Activated CD8-positive, alpha-beta T cell treated with anti-CD3 and anti-CD28 coated beads for 36 hours (primary cell): Measurements from ENCODE around the gene AOC3. TPM values are rescaled to one million over a fixed set of nuclear protein-coding genes. Genes with fewer than 3 reads are reported as not detected.

Experiments used
- ATAC-seq: fragments of 200-7000 bp; cut with Tn5 transposase; one replicate; pipeline ENCODE4 v1.10.0; 2021; ENCODE audit warnings: mild to moderate bottlenecking, moderate library complexity
- CTCF ChIA-PET: fragments of 350-600 bp; sonication (Branson Sonifier 250); formaldehyde crosslinking; loops from one replicate; lab custom pipeline; 2021; ENCODE audit warnings: antibody characterized with exemption; lab: Charles Lee
- POLR2A ChIA-PET: fragments of 350-600 bp; sonication (Branson Sonifier 250); formaldehyde crosslinking; loops from one replicate; lab custom pipeline; 2021; ENCODE audit warnings: antibody characterized with exemption; lab: Charles Lee
- DNase-seq: peaks from one replicate; pipeline ENCODE4 v3.0.0-alpha.2; 2020
- H3K27ac Mint-ChIP-seq: one replicate; pipeline ENCODE4 v1.8.0; 2021; ENCODE audit warnings: mild to moderate bottlenecking, mixed read lengths
- H3K27me3 Mint-ChIP-seq: one replicate; pipeline ENCODE4 v1.8.0; 2021; ENCODE audit warnings: mixed read lengths
- H3K36me3 Mint-ChIP-seq: one replicate; pipeline ENCODE4 v1.8.0; 2021; ENCODE audit warnings: low read depth, mixed read lengths
- H3K4me1 Mint-ChIP-seq: one replicate; pipeline ENCODE4 v1.8.0; 2021; ENCODE audit warnings: low read depth, mixed read lengths
- H3K4me3 Mint-ChIP-seq: one replicate; pipeline ENCODE4 v1.8.0; 2021; ENCODE audit warnings: mild to moderate bottlenecking, moderate library complexity, mixed read lengths
- H3K9me3 Mint-ChIP-seq: one replicate; pipeline ENCODE4 v1.8.0; 2021; ENCODE audit warnings: mixed read lengths
- intact Hi-C: fragments of 100-400 bp; cut with micrococcal nuclease; formaldehyde crosslinking; loops from one replicate; pipeline ENCODE4 v1.10.0; 2022
- microRNA-seq: library from miRNA; unstranded; fragments of <30 nt; microRNA quantifications from one replicate; pipeline ENCODE4 v1.2.0, GENCODE V29; 2022; ENCODE audit warnings: borderline microRNAs expressed, borderline replicate concordance
- total RNA-seq, 2 experiments: library from RNA; stranded (reverse); gene quantifications; one replicate each; pipeline ENCODE4 v1.2.3, GENCODE V29; 2021
- TF ChIP-seq, protein P1 (sequence below): fragments of 200-600 bp; IDR thresholded peaks from one replicate; pipeline ENCODE4 v1.8.0; 2022; ENCODE audit warnings: antibody characterized with exemption, mild to moderate bottlenecking

Gene AOC3
- total RNA-seq, 2 experiments from 2014 or later, result 2.0 to 2.9 TPM

DNA sequence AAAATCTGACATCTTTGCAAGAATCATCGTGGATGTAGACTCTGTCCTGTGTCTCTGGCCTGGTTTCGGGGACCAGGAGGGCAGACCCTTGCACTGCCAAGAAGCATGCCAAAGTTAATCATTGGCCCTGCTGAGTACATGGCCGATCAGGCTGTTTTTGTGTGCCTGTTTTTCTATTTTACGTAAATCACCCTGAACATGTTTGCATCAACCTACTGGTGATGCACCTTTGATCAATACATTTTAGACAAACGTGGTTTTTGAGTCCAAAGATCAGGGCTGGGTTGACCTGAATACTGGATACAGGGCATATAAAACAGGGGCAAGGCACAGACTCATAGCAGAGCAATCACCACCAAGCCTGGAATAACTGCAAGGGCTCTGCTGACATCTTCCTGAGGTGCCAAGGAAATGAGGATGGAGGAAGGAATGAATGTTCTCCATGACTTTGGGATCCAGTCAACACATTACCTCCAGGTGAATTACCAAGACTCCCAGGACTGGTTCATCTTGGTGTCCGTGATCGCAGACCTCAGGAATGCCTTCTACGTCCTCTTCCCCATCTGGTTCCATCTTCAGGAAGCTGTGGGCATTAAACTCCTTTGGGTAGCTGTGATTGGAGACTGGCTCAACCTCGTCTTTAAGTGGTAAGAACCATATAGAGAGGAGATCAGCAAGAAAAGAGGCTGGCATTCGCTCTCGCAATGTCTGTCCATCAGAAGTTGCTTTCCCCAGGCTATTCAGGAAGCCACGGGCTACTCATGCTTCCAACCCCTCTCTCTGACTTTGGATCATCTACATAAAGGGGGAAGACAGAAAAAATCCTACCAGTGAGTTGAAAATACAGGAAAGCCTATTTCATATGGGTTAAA, 49.7 kb downstream of the AOC3 start, which contains the start of gene G6PC1:
G6PC1 (plus strand) TSS at position 340 of the 872 bp plus-strand sequence; CDS start at position 418, 78 bp downstream.
- no peak within 1 kb of the TSS for H3K4me3 Mint-ChIP-seq

DNA sequence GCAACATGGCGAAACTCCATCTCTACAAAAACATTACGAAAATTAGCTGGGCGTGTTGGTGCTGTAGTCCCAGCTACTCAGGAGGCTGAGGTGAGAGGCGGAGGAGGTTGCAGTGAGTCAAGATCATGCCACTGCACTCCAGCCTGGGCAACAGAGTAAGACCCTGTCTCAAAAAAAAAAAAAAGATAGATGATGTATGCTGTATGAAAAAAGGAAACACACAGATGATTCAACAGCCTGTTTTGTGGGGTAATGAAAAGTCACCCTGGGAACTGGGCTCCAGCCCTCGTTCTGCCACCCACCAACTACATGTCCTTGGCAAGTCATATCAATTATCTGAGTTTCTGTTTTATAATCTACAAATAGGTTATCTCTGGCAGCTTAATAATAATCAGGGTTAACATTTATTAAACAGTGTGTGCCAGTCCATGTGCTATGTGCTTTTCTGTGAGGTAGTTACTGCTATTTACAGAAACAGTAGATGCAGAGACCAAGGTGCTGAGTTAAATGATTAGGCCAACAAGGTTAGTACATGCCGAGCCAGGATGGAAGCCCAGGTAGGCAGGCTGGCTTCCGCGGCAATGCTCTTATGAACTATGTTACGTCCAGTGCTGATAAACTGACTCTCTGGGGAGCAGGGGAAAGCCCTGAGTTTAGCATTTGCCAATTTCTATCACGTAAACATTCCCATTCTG, 50.7 kb downstream of the AOC3 start:
- CTCF ChIA-PET, result no interaction called here
- no peak for ATAC-seq
- DNase-seq, result no peak
- no peaks in the 10 kb centered on the region for H3K4me1 Mint-ChIP-seq
- POLR2A ChIA-PET, result no interaction called here
- intact Hi-C loops, result no loop called here
- no peaks in the 10 kb centered on the region for H3K9me3 Mint-ChIP-seq
- no peak overlapping the region for H3K27ac Mint-ChIP-seq
- TF ChIP-seq, protein P1, sequence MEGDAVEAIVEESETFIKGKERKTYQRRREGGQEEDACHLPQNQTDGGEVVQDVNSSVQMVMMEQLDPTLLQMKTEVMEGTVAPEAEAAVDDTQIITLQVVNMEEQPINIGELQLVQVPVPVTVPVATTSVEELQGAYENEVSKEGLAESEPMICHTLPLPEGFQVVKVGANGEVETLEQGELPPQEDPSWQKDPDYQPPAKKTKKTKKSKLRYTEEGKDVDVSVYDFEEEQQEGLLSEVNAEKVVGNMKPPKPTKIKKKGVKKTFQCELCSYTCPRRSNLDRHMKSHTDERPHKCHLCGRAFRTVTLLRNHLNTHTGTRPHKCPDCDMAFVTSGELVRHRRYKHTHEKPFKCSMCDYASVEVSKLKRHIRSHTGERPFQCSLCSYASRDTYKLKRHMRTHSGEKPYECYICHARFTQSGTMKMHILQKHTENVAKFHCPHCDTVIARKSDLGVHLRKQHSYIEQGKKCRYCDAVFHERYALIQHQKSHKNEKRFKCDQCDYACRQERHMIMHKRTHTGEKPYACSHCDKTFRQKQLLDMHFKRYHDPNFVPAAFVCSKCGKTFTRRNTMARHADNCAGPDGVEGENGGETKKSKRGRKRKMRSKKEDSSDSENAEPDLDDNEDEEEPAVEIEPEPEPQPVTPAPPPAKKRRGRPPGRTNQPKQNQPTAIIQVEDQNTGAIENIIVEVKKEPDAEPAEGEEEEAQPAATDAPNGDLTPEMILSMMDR, result no peak
- H3K36me3 Mint-ChIP-seq, result no peaks in the 10 kb centered on the region
- no peak overlapping the region for H3K4me3 Mint-ChIP-seq
- peaks cover 6% of the 10 kb centered on the region for H3K27me3 Mint-ChIP-seq

More for the DNA sequence above, 49.7 kb downstream of the AOC3 start, which contains the start of gene G6PC1:
- POLR2A ChIA-PET, result no interaction called here
- Mint-ChIP-seq H3K4me1 (no peaks in the 10 kb centered on the region), H3K36me3 (no peaks in the 10 kb centered on the region), H3K27ac (no peak within 1 kb of the TSS), H3K9me3 (no peaks in the 10 kb centered on the region), H3K27me3 (peaks cover 9% of the 10 kb centered on the region)
- TF ChIP-seq, protein P1, result no peak
- ATAC-seq (no peak), DNase-seq (no peak)
- CTCF ChIA-PET, result no interaction called here
- intact Hi-C loops, result no loop called here

DNA sequence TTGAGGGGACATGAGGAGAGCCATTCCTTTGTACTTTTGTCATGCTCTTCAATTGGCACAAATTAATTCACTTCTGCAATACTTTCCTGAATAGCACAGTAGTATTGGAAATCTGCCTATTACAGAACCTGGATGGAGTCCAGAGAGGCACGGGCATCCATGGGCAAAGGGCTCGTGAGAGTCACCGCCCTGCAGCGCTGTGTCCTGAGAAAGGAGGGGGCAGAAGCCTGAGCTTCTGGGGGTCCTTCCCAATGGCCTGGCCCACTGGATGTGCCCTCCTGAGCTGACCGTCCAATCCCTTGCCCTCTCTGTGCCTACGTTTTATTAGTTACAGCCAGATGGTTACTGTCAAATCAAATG, 53.1 kb downstream of the AOC3 start:
- H3K9me3 Mint-ChIP-seq, result no peaks in the 10 kb centered on the region
- POLR2A ChIA-PET, result interaction anchor here (0.5 to 0.9 kb wide), 2 partner anchors 70 to 81 kb away, joined by 3 read pairs; no protein-coding TSS in a partner anchor
- no peak for DNase-seq
- ATAC-seq, result no peak
- CTCF ChIA-PET, result no interaction called here
- TF ChIP-seq, protein P1, result no peak
- no peaks in the 10 kb centered on the region for H3K4me1 Mint-ChIP-seq
- H3K4me3 Mint-ChIP-seq, result no peak overlapping the region
- H3K27me3 Mint-ChIP-seq, result peaks cover 5% of the 10 kb centered on the region
- H3K27ac Mint-ChIP-seq, result no peak overlapping the region
- intact Hi-C loops, result no loop called here
- no peaks in the 10 kb centered on the region for H3K36me3 Mint-ChIP-seq

DNA sequence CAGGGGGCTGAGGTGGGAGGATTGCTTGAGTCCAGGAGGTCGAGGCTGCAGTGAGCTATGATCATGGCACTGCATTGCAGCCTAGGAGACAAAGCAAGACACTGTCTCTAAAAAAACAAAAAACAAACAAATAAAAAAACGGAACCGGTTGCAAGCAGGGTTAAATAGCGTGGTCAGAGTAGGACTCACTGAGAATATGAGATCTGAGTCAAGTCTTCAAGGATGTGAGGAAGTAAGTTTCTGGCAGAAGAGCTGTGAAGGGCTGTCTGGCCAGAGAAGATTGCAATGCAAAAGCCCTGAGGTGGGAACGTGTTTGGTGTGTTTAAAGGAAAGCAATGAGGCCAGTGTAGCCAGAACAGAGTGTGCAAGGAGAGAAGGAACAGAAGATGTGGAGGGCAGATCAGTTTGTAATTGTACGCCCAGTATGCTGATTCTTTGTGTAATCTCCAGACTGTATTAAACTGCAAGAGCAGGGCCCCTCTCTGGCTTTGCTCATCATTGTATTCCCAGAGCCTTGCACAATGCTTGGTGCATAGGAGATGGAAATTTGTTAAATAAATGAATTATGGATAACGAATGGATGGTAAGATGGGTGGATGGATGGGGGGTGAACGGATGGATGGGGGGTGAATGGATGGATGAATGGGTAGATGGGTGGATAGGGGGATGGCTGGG, 55.9 kb downstream of the AOC3 start:
- no peaks in the 10 kb centered on the region for H3K4me1 Mint-ChIP-seq
- no peak for ATAC-seq
- intact Hi-C loops, result no loop called here

More for the DNA sequence above, 55.9 kb downstream of the AOC3 start:
- CTCF ChIA-PET, result no interaction called here
- Mint-ChIP-seq H3K4me3 (no peak overlapping the region), H3K27me3 (peaks cover 10% of the 10 kb centered on the region), H3K36me3 (no peaks in the 10 kb centered on the region), H3K9me3 (no peaks in the 10 kb centered on the region), H3K27ac (no peak overlapping the region)
- DNase-seq, result no peak
- TF ChIP-seq, protein P1, result no peak
- POLR2A ChIA-PET, result interaction anchor here (0.6 kb wide), 1 partner anchor 31 kb away, joined by 5 read pairs; no protein-coding TSS in a partner anchor

Small RNA genes within 50 kb of the gene (microRNA-seq; reads per million reads assigned to microRNA genes)
- gene MIR6781, result 0.91 reads per million

Other genes with a start within 250 kb of the AOC3 start
- gene RETREG3, start 241.8 kb upstream of the AOC3 start, total RNA-seq, result 10 to 100 TPM; 25.0 to 28.2 TPM
- gene TUBG1, start 241.5 kb upstream of the AOC3 start, total RNA-seq, result 10 to 100 TPM; 79.5 to 82.4 TPM
- 1 to 10 TPM; 7.5 TPM for gene TUBG2, start 191.9 kb upstream of the AOC3 start, total RNA-seq
- under 1 TPM; 0.29 to 0.65 TPM for gene PLEKHH3, start 174.2 kb upstream of the AOC3 start, total RNA-seq
- not detected for gene CCR10, start 169.4 kb upstream of the AOC3 start, total RNA-seq
- gene CNTNAP1, start 168.7 kb upstream of the AOC3 start, total RNA-seq, result under 1 TPM; 0.13 to 0.25 TPM
- 10 to 100 TPM; 23.1 to 25.5 TPM for gene EZH1, start 106.2 kb upstream of the AOC3 start, total RNA-seq
- not detected for gene RAMP2, start 90.0 kb upstream of the AOC3 start, total RNA-seq
- gene VPS25, start 77.8 kb upstream of the AOC3 start, total RNA-seq, result 10 to 100 TPM; 63.4 to 67.2 TPM
- gene WNK4, start 70.6 kb upstream of the AOC3 start, total RNA-seq, result under 1 TPM; 0.65 to 0.72 TPM
- gene COA3, start 52.5 kb upstream of the AOC3 start, total RNA-seq, result 10 to 100 TPM; 24.9 to 27.9 TPM
- gene CNTD1, start 52.3 kb upstream of the AOC3 start, total RNA-seq, result under 1 TPM in 1 of 2 experiments, not detected in 1; 0.23 TPM
- 10 to 100 TPM; 72.0 to 74.1 TPM for gene BECN1, start 26.9 kb upstream of the AOC3 start, total RNA-seq
- 100 to 1,000 TPM; 124 to 132 TPM for gene PSME3, start 17.8 kb upstream of the AOC3 start, total RNA-seq
- 1 to 10 TPM; 3.0 to 3.3 TPM for gene AOC2, start 6.6 kb upstream of the AOC3 start, total RNA-seq
- gene G6PC1, start 49.6 kb downstream of the AOC3 start, total RNA-seq, result not detected
- 10 to 100 TPM; 54.3 to 57.5 TPM for gene AARSD1, start 113.3 kb downstream of the AOC3 start, total RNA-seq
- gene PTGES3L, start 128.9 kb downstream of the AOC3 start, total RNA-seq, result 1 to 10 TPM; 2.2 to 2.8 TPM
- 10 to 100 TPM; 16.1 to 17.0 TPM for gene RUNDC1, start 129.4 kb downstream of the AOC3 start, total RNA-seq
- gene RPL27, start 147.2 kb downstream of the AOC3 start, total RNA-seq, result 1,000 to 10,000 TPM; 1,640 to 1,647 TPM
- gene IFI35, start 155.6 kb downstream of the AOC3 start, total RNA-seq, result 10 to 100 TPM; 33.4 to 35.8 TPM
- 10 to 100 TPM; 35.9 to 39.4 TPM for gene VAT1, start 171.2 kb downstream of the AOC3 start, total RNA-seq
- not detected for gene RND2, start 174.0 kb downstream of the AOC3 start, total RNA-seq